ENCODE measurements around the gene RPL38.

DNA sequence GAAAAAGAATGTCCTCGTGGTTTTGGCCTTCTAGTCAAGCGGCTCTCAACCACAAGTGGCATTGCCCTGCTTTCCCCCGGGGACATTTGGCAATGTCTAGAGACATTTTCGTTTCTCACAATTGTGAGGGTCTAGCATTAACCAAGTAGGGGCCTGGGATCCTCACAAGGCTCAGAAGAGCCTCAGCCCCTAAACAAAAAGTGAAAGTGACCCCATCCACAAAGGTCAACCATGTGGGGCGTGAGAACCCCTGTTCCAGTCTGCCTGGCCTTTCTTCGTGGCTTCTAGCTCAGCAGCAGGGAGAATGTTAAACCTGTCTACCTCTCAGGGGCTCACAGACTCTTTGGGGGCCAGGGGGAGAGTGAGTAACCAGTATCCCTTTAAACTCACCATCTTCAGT is 4.8 kb upstream of the RPL38 start:
- TF ChIP-seq, protein P1, sequence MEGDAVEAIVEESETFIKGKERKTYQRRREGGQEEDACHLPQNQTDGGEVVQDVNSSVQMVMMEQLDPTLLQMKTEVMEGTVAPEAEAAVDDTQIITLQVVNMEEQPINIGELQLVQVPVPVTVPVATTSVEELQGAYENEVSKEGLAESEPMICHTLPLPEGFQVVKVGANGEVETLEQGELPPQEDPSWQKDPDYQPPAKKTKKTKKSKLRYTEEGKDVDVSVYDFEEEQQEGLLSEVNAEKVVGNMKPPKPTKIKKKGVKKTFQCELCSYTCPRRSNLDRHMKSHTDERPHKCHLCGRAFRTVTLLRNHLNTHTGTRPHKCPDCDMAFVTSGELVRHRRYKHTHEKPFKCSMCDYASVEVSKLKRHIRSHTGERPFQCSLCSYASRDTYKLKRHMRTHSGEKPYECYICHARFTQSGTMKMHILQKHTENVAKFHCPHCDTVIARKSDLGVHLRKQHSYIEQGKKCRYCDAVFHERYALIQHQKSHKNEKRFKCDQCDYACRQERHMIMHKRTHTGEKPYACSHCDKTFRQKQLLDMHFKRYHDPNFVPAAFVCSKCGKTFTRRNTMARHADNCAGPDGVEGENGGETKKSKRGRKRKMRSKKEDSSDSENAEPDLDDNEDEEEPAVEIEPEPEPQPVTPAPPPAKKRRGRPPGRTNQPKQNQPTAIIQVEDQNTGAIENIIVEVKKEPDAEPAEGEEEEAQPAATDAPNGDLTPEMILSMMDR (IDR thresholded peaks at IDR 0.05; ENCODE audit: insufficient read depth, low read length): no peak
- TF ChIP-seq GABPA (IDR thresholded peaks at IDR 0.05; ENCODE audit: low read depth): no peak
- no peak for TF ChIP-seq POLR2AphosphoS5 (IDR thresholded peaks at IDR 0.05; ENCODE audit: low read depth)
- TF ChIP-seq, protein P2, sequence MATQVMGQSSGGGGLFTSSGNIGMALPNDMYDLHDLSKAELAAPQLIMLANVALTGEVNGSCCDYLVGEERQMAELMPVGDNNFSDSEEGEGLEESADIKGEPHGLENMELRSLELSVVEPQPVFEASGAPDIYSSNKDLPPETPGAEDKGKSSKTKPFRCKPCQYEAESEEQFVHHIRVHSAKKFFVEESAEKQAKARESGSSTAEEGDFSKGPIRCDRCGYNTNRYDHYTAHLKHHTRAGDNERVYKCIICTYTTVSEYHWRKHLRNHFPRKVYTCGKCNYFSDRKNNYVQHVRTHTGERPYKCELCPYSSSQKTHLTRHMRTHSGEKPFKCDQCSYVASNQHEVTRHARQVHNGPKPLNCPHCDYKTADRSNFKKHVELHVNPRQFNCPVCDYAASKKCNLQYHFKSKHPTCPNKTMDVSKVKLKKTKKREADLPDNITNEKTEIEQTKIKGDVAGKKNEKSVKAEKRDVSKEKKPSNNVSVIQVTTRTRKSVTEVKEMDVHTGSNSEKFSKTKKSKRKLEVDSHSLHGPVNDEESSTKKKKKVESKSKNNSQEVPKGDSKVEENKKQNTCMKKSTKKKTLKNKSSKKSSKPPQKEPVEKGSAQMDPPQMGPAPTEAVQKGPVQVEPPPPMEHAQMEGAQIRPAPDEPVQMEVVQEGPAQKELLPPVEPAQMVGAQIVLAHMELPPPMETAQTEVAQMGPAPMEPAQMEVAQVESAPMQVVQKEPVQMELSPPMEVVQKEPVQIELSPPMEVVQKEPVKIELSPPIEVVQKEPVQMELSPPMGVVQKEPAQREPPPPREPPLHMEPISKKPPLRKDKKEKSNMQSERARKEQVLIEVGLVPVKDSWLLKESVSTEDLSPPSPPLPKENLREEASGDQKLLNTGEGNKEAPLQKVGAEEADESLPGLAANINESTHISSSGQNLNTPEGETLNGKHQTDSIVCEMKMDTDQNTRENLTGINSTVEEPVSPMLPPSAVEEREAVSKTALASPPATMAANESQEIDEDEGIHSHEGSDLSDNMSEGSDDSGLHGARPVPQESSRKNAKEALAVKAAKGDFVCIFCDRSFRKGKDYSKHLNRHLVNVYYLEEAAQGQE (IDR thresholded peaks at IDR 0.05; ENCODE audit: insufficient replicate concordance, low read depth): no peak

All from HL-60 (cell line).